Lower lobe of right lung (tissue), 2 donors: Measurements from ENCODE around the gene PDE11A. TPM values are rescaled to one million over a fixed set of nuclear protein-coding genes. Genes with fewer than 3 reads are reported as not detected.

Source experiments
- ATAC-seq, 2 donors: fragments of 200-7000 bp; cut with Tn5 transposase; one replicate each; pipeline ENCODE4 v1.9.1; 2020 to 2022; ENCODE audit warnings: mild to moderate bottlenecking in 2 of 2, moderate library complexity in 2 of 2
- DNase-seq: peaks from one replicate; pipeline ENCODE4 v3.0.0-alpha.2; 2020
- H3K27ac ChIP-seq: fragments of 200-600 bp; one replicate; pipeline ENCODE4 v1.8.0; 2022
- H3K27me3 ChIP-seq: fragments of 200-600 bp; one replicate; pipeline ENCODE4 v1.8.0; 2022; ENCODE audit warnings: low read depth
- H3K36me3 ChIP-seq: fragments of 200-600 bp; one replicate; pipeline ENCODE4 v1.8.0; 2022; ENCODE audit warnings: mild to moderate bottlenecking
- H3K4me1 ChIP-seq: fragments of 200-600 bp; one replicate; pipeline ENCODE4 v1.8.0; 2022
- H3K4me3 ChIP-seq: fragments of 200-600 bp; one replicate; pipeline ENCODE4 v1.8.0; 2022; ENCODE audit warnings: mild to moderate bottlenecking
- H3K9me3 ChIP-seq: fragments of 200-600 bp; one replicate; pipeline ENCODE4 v1.8.0; 2022
- CTCF ChIP-seq: fragments of 200-600 bp; IDR thresholded peaks from one replicate; pipeline ENCODE4 v1.8.0; 2022; ENCODE audit warnings: antibody characterized with exemption, mild to moderate bottlenecking
- intact Hi-C: fragments of 100-400 bp; cut with DNase I; formaldehyde crosslinking; loops from one replicate; pipeline ENCODE4 v1.11.0; 2022
- total RNA-seq: library from RNA; stranded (reverse); fragmentation: NEBNext Ultra II Directional; extraction: Animal tissue kit (Norgen Biotek cat#: 25700); gene quantifications from one replicate; pipeline ENCODE4 v1.2.1, GENCODE V29; 2021
- donor health status: DM: no; HTN: yes; CAD: no; lungs with severe emphysema.

PDE11A gene
- total RNA-seq, 1 donor from 2014 or later = 0.27 TPM

- H3K27ac ChIP-seq = no peak overlapping the region
- DNase-seq (no peak), ATAC-seq (no peak)
- H3K36me3 ChIP-seq = no peaks in the 10 kb centered on the region
- intact Hi-C loops = no loop called here
- H3K4me3 ChIP-seq = no peak overlapping the region
- no peak for TF ChIP-seq CTCF
- no peaks in the 10 kb centered on the region for H3K9me3 ChIP-seq
- no peaks in the 10 kb centered on the region for H3K4me1 ChIP-seq
- no peaks in the 10 kb centered on the region for H3K27me3 ChIP-seq
Observed at GRCh38 chr2:177592945-177593344, 479.6 kb downstream of the PDE11A start.

- no peak for ATAC-seq
- Histone ChIP-seq H3K4me1 (no peaks in the 10 kb centered on the region), H3K4me3 (no peak overlapping the region), H3K27me3 (no peaks in the 10 kb centered on the region), H3K36me3 (no peaks in the 10 kb centered on the region), H3K27ac (no peak overlapping the region), H3K9me3 (no peaks in the 10 kb centered on the region)
- intact Hi-C loops = no loop called here
- TF ChIP-seq CTCF = no peak
- DNase-seq = no peak
Observed at GRCh38 chr2:177592397-177592796, 480.2 kb downstream of the PDE11A start.

- Histone ChIP-seq H3K36me3 (no peaks in the 10 kb centered on the region), H3K4me3 (no peak overlapping the region), H3K4me1 (no peaks in the 10 kb centered on the region), H3K9me3 (no peaks in the 10 kb centered on the region), H3K27me3 (no peaks in the 10 kb centered on the region), H3K27ac (no peak overlapping the region)
- ATAC-seq = no peak
- no peak for DNase-seq
- TF ChIP-seq CTCF = no peak
- intact Hi-C loops = no loop called here
Observed at GRCh38 chr2:177589186-177589585, 483.4 kb downstream of the PDE11A start.

GRCh38 chr2:177588671-177589070 lies 483.9 kb downstream of the PDE11A start:
- intact Hi-C loops = no loop called here
- no peak overlapping the region for H3K27ac ChIP-seq
- TF ChIP-seq CTCF = no peak
- no peaks in the 10 kb centered on the region for H3K4me1 ChIP-seq
- ATAC-seq = no peak
- no peak overlapping the region for H3K4me3 ChIP-seq
- H3K9me3 ChIP-seq = no peaks in the 10 kb centered on the region
- no peak for DNase-seq
- H3K27me3 ChIP-seq = no peaks in the 10 kb centered on the region
- H3K36me3 ChIP-seq = no peaks in the 10 kb centered on the region

GRCh38 chr2:177587371-177587770 lies 485.2 kb downstream of the PDE11A start:
- ATAC-seq = no peak
- intact Hi-C loops = no loop called here

More at GRCh38 chr2:177587371-177587770, 485.2 kb downstream of the PDE11A start:
- no peaks in the 10 kb centered on the region for H3K9me3 ChIP-seq
- no peak for DNase-seq
- H3K36me3 ChIP-seq = no peaks in the 10 kb centered on the region
- H3K4me1 ChIP-seq = no peaks in the 10 kb centered on the region
- H3K4me3 ChIP-seq = no peak overlapping the region
- H3K27ac ChIP-seq = no peak overlapping the region
- no peaks in the 10 kb centered on the region for H3K27me3 ChIP-seq
- TF ChIP-seq CTCF = no peak
